IMR-90 (cell line): ENCODE results near the gene SPATA13.

Experiments
- POLR2A ChIP-seq: IDR thresholded peaks from 2 replicates; pipeline ENCODE4 v1.6.1; 2012; ENCODE audit warnings: mild to moderate bottlenecking, low read depth, low read length
- RFX5 ChIP-seq: IDR thresholded peaks from 2 replicates; pipeline ENCODE4 v1.8.0; 2012; ENCODE audit warnings: low read depth, mild to moderate bottlenecking, low read length, moderate library complexity
- TF ChIP-seq, protein P1 (sequence below): conservative IDR thresholded peaks from 2 replicates; pipeline ENCODE4 v1.5.1; 2012; ENCODE audit warnings: mild to moderate bottlenecking, low read depth, low read length, improper control_type of control experiment
- TF ChIP-seq, protein P2 (sequence below): fragments of 150-350 bp; IDR thresholded peaks from 2 replicates; pipeline ENCODE4 v1.6.1; 2017; ENCODE audit warnings: mild to moderate bottlenecking, antibody characterized with exemption, low read length, low read depth

DNA sequence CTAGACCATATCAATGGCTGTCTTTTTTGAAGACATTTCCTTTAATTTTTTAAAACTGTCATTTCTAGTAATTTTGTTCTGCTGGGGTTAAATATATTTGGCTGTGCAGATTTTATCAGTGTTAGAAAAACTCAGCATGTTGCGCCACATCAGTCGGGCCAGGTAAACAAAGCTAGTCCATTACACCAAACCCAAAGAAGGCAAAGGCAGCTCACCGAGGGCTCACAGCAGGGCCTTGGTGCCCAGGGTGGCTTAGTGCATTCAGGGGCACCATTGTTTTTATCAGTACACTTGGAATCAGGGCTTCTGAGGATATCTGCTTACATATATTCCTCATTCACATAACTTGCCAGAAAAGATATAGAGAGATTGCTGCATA, 22.2 kb downstream of the SPATA13 start:
- TF ChIP-seq, protein P1, sequence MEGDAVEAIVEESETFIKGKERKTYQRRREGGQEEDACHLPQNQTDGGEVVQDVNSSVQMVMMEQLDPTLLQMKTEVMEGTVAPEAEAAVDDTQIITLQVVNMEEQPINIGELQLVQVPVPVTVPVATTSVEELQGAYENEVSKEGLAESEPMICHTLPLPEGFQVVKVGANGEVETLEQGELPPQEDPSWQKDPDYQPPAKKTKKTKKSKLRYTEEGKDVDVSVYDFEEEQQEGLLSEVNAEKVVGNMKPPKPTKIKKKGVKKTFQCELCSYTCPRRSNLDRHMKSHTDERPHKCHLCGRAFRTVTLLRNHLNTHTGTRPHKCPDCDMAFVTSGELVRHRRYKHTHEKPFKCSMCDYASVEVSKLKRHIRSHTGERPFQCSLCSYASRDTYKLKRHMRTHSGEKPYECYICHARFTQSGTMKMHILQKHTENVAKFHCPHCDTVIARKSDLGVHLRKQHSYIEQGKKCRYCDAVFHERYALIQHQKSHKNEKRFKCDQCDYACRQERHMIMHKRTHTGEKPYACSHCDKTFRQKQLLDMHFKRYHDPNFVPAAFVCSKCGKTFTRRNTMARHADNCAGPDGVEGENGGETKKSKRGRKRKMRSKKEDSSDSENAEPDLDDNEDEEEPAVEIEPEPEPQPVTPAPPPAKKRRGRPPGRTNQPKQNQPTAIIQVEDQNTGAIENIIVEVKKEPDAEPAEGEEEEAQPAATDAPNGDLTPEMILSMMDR = no peak
- no peak for TF ChIP-seq POLR2A
- TF ChIP-seq, protein P2, sequence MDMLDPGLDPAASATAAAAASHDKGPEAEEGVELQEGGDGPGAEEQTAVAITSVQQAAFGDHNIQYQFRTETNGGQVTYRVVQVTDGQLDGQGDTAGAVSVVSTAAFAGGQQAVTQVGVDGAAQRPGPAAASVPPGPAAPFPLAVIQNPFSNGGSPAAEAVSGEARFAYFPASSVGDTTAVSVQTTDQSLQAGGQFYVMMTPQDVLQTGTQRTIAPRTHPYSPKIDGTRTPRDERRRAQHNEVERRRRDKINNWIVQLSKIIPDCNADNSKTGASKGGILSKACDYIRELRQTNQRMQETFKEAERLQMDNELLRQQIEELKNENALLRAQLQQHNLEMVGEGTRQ = no peak
- no peak for TF ChIP-seq RFX5
